Measurements from ENCODE around the gene RPE. TPM values are rescaled to one million over a fixed set of nuclear protein-coding genes. Genes with fewer than 3 reads are reported as not detected.

RPE gene
- total RNA-seq, 1 experiment from 2014 or later = 67.6 TPM

GRCh38 chr2:210054696-210055095, 52.3 kb downstream of the RPE start:
- Histone ChIP-seq H3K9ac (ENCODE audit: low read length) (no peak overlapping the region), H3K79me2 (ENCODE audit: insufficient read depth, low read length) (no peaks in the 10 kb centered on the region), H3K4me1 (ENCODE audit: control insufficient read depth in 1 of 2, insufficient read depth in 2 of 2, low read length in 2 of 2) (no peaks in the 10 kb centered on the region), H3K4me2 (ENCODE audit: low read length) (no peak overlapping the region), H3K9me3 (ENCODE audit: control insufficient read depth in 1 of 2, insufficient read depth in 1 of 2, low read depth in 1 of 2, low read length in 2 of 2) (no peaks in the 10 kb centered on the region; a peak in 1 of 4 replicates), H2AFZ (ENCODE audit: low read depth, low read length, poor library complexity, severe bottlenecking) (no peak overlapping the region), H3K36me3 (ENCODE audit: control insufficient read depth in 1 of 2, insufficient read depth in 2 of 2, low read length in 2 of 2) (no peaks in the 10 kb centered on the region), H3K27me3 (ENCODE audit: insufficient read depth, low read length) (no peaks in the 10 kb centered on the region), H3K9me2 (ENCODE audit: insufficient read depth) (no peaks in the 10 kb centered on the region), H3K27ac (ENCODE audit: low read depth, low read length) (no peak overlapping the region), H3K4me3 (replicated peaks in 1 of 2; ENCODE audit: low read depth in 1 of 2, low read length in 2 of 2) (no peak overlapping the region), H4K20me1 (ENCODE audit: insufficient read depth) (no peaks in the 10 kb centered on the region)
- ChIA-PET CTCF (no interaction called here), POLR2A (no interaction called here), RAD21 (ENCODE audit: low non-redundant PET in 1 of 2, low total read pairs in 2 of 2, uncharacterized antibody in 2 of 2, unreplicated experiment in 2 of 2) (no interaction called here)
- DNase-seq (ENCODE audit: low read depth, low spot score) (no peak), ATAC-seq (no peak)
- intact Hi-C loops (cut with micrococcal nuclease) = no loop called here
- no TSS peak for BruUV-seq (replicated peaks)
- TF ChIP-seq CBX3 (IDR thresholded peaks at IDR 0.05; ENCODE audit: low read depth) (no peak), FOSL1 (IDR thresholded peaks at IDR 0.05; ENCODE audit: low read depth) (no peak), SP1 (IDR thresholded peaks at IDR 0.05; ENCODE audit: low read depth) (no peak), CEBPB (IDR thresholded peaks at IDR 0.05; ENCODE audit: low read depth) (no peak), MAX (IDR thresholded peaks at IDR 0.05) (no peak), ZFX (IDR thresholded peaks at IDR 0.05) (no peak)
- TF ChIP-seq, protein P1, sequence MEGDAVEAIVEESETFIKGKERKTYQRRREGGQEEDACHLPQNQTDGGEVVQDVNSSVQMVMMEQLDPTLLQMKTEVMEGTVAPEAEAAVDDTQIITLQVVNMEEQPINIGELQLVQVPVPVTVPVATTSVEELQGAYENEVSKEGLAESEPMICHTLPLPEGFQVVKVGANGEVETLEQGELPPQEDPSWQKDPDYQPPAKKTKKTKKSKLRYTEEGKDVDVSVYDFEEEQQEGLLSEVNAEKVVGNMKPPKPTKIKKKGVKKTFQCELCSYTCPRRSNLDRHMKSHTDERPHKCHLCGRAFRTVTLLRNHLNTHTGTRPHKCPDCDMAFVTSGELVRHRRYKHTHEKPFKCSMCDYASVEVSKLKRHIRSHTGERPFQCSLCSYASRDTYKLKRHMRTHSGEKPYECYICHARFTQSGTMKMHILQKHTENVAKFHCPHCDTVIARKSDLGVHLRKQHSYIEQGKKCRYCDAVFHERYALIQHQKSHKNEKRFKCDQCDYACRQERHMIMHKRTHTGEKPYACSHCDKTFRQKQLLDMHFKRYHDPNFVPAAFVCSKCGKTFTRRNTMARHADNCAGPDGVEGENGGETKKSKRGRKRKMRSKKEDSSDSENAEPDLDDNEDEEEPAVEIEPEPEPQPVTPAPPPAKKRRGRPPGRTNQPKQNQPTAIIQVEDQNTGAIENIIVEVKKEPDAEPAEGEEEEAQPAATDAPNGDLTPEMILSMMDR (IDR thresholded peaks at IDR 0.05 in 2 of 3, conservative IDR thresholded peaks at IDR 0.05 in 1 of 3; ENCODE audit: borderline replicate concordance in 1 of 3, insufficient read depth in 1 of 3, low read depth in 2 of 3, low read length in 2 of 3) = no peak

- RAD21 ChIA-PET (ENCODE audit: low non-redundant PET in 1 of 2, low total read pairs in 2 of 2, uncharacterized antibody in 2 of 2, unreplicated experiment in 2 of 2) = no interaction called here
- TF ChIP-seq POLR2AphosphoS5 (IDR thresholded peaks at IDR 0.05; ENCODE audit: low read depth, low read length) = no peak
- no peak for TF ChIP-seq ATF3 (IDR thresholded peaks at IDR 0.05)
- no peak for TF ChIP-seq CBX3 (IDR thresholded peaks at IDR 0.05; ENCODE audit: low read depth)
- no peak for TF ChIP-seq JUND (IDR thresholded peaks at IDR 0.05)
- no peak for TF ChIP-seq RAD21 (IDR thresholded peaks at IDR 0.05; ENCODE audit: low read depth)
- TF ChIP-seq ZFX (IDR thresholded peaks at IDR 0.05) = no peak
- TF ChIP-seq SIN3A (IDR thresholded peaks at IDR 0.05; ENCODE audit: low read depth) = no peak
- TF ChIP-seq ZNF274 (IDR thresholded peaks at IDR 0.05; ENCODE audit: low read depth, low read length) = no peak
- TF ChIP-seq SRF (IDR thresholded peaks at IDR 0.05; ENCODE audit: low read depth) = no peak
- no peak for TF ChIP-seq EZH2 (IDR thresholded peaks at IDR 0.05)
- no peak for TF ChIP-seq TCF7L2 (IDR thresholded peaks at IDR 0.05; ENCODE audit: borderline replicate concordance, extremely low read depth, insufficient read depth, insufficient read length)
- no peak for TF ChIP-seq REST (IDR thresholded peaks at IDR 0.05; ENCODE audit: low read depth)
Measured at GRCh38 chr2:210055825-210056224, 53.4 kb downstream of the RPE start.

More at GRCh38 chr2:210055825-210056224, 53.4 kb downstream of the RPE start:
- Histone ChIP-seq H3K79me2 (ENCODE audit: insufficient read depth, low read length) (no peaks in the 10 kb centered on the region), H3K27me3 (ENCODE audit: insufficient read depth, low read length) (no peaks in the 10 kb centered on the region), H3K4me2 (ENCODE audit: low read length) (no peak overlapping the region), H3K9me3 (ENCODE audit: control insufficient read depth in 1 of 2, insufficient read depth in 1 of 2, low read depth in 1 of 2, low read length in 2 of 2) (no peaks in the 10 kb centered on the region; a peak in 1 of 4 replicates), H3K27ac (ENCODE audit: low read depth, low read length) (no peak overlapping the region), H3K9me2 (ENCODE audit: insufficient read depth) (no peaks in the 10 kb centered on the region), H3K36me3 (ENCODE audit: control insufficient read depth in 1 of 2, insufficient read depth in 2 of 2, low read length in 2 of 2) (no peaks in the 10 kb centered on the region), H2AFZ (ENCODE audit: low read depth, low read length, poor library complexity, severe bottlenecking) (no peak overlapping the region), H3K4me3 (replicated peaks in 1 of 2; ENCODE audit: low read depth in 1 of 2, low read length in 2 of 2) (no peak overlapping the region), H4K20me1 (ENCODE audit: insufficient read depth) (no peaks in the 10 kb centered on the region), H3K9ac (ENCODE audit: low read length) (no peak overlapping the region), H3K4me1 (ENCODE audit: control insufficient read depth in 1 of 2, insufficient read depth in 2 of 2, low read length in 2 of 2) (no peaks in the 10 kb centered on the region)
- no TSS peak for BruUV-seq (replicated peaks)
- no peak for DNase-seq (ENCODE audit: low read depth, low spot score)
- no peak for ATAC-seq
- ChIA-PET POLR2A (no interaction called here), CTCF (no interaction called here)
- intact Hi-C loops (cut with micrococcal nuclease) = no loop called here

All from HCT116 (cell line).